Endothelial cell of umbilical vein (primary cell): ENCODE measurements around the gene SNAPC5.

Source experiments
- CTCF ChIP-seq, 2 donors: IDR thresholded peaks; 1 replicate in 1 of 2; 2 replicates in 1 of 2; pipeline ENCODE4 v1.5.1; 2011; ENCODE audit warnings: low read length in 2 of 2, mild to moderate bottlenecking in 2 of 2, moderate library complexity in 2 of 2, control low read depth in 1 of 2, inconsistent platforms in 1 of 2, low read depth in 1 of 2; ENCODE audit not compliant: insufficient read depth in 1 of 2; ENCODE audit errors: extremely low read depth in 1 of 2
- EZH2 ChIP-seq: IDR thresholded peaks from 2 replicates; pipeline ENCODE4 v1.6.1; 2012; ENCODE audit warnings: borderline replicate concordance, low read depth, mild to moderate bottlenecking, moderate library complexity, low read length, inconsistent platforms; ENCODE audit not compliant: severe bottlenecking
- FOS ChIP-seq: IDR thresholded peaks from 2 replicates; pipeline ENCODE4 v1.6.1; 2011; ENCODE audit warnings: mild to moderate bottlenecking, low read length, moderate library complexity, borderline replicate concordance; ENCODE audit not compliant: insufficient read depth
- GATA2 ChIP-seq: IDR thresholded peaks from 2 replicates; pipeline ENCODE4 v1.7.0; 2011; ENCODE audit warnings: low read depth, mild to moderate bottlenecking, moderate library complexity, mixed read lengths, low read length; ENCODE audit not compliant: insufficient read length, insufficient read depth
- JUN ChIP-seq: IDR thresholded peaks from 2 replicates; pipeline ENCODE4 v1.6.1; 2011; ENCODE audit warnings: borderline replicate concordance, low read depth; ENCODE audit not compliant: insufficient read length, insufficient read depth
- MAX ChIP-seq: IDR thresholded peaks from 2 replicates; pipeline ENCODE4 v1.6.1; 2011; ENCODE audit not compliant: insufficient read depth, insufficient read length
- MYC ChIP-seq: IDR thresholded peaks from one replicate; pipeline ENCODE4 v1.6.1; 2011; ENCODE audit warnings: mild to moderate bottlenecking, low read depth, low read length
- POLR2A ChIP-seq: IDR thresholded peaks from 2 replicates; pipeline ENCODE4 v1.6.1; 2012; ENCODE audit warnings: low read depth, mild to moderate bottlenecking, control low read depth, low read length
- POLR2AphosphoS5 ChIP-seq: IDR thresholded peaks from 2 replicates; pipeline ENCODE4 v1.6.1; 2012; ENCODE audit warnings: low read depth, mild to moderate bottlenecking, control low read depth, low read length, moderate library complexity; ENCODE audit not compliant: insufficient read depth

GRCh38 chr15:66484539-66485112 lies 12.9 kb downstream of the SNAPC5 start:
- no peak for TF ChIP-seq CTCF (IDR thresholded peaks at IDR 0.05; ENCODE audit: extremely low read depth in 1 of 2, insufficient read depth in 1 of 2, low read depth in 1 of 2, low read length in 2 of 2)
- no peak for TF ChIP-seq MYC
- TF ChIP-seq POLR2AphosphoS5 = no peak
- no peak for TF ChIP-seq POLR2A
- no peak for TF ChIP-seq EZH2
- TF ChIP-seq MAX = no peak
- no peak for TF ChIP-seq JUN
- TF ChIP-seq GATA2 = no peak
- no peak for TF ChIP-seq FOS
